B cell (primary cell): ENCODE data around the gene CCDC60.

ENCODE experiments used
- EZH2 ChIP-seq: IDR thresholded peaks from 2 replicates; pipeline ENCODE4 v1.6.1; 2012; ENCODE audit warnings: borderline replicate concordance, low read depth, mild to moderate bottlenecking, moderate library complexity, low read length; ENCODE audit not compliant: insufficient read depth, poor library complexity, severe bottlenecking
- TF ChIP-seq, protein P1 (sequence below): fragments of 200-600 bp; IDR thresholded peaks from one replicate; pipeline ENCODE4 v1.8.0; 2022; ENCODE audit warnings: antibody characterized with exemption, mild to moderate bottlenecking

DNA sequence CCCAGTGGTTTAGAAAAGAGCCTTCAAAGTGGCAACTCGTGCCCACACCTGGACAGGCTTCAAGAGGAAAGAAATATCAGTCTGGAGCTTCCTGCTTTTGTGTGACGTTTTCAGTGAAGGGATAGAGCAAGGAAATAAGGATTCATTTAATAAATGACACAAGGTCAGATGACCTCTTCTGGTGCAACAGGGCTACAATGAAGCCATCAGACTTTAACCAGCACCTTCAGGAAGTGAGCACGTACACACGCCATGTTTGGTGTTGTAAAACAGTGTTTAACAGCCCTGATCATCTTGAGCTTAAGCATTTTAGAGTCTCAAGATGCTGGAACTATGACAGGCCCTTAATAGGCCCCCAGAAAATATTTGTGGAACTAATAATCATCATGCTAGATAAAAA lies 59.1 kb downstream of the CCDC60 start:
- TF ChIP-seq, protein P1, sequence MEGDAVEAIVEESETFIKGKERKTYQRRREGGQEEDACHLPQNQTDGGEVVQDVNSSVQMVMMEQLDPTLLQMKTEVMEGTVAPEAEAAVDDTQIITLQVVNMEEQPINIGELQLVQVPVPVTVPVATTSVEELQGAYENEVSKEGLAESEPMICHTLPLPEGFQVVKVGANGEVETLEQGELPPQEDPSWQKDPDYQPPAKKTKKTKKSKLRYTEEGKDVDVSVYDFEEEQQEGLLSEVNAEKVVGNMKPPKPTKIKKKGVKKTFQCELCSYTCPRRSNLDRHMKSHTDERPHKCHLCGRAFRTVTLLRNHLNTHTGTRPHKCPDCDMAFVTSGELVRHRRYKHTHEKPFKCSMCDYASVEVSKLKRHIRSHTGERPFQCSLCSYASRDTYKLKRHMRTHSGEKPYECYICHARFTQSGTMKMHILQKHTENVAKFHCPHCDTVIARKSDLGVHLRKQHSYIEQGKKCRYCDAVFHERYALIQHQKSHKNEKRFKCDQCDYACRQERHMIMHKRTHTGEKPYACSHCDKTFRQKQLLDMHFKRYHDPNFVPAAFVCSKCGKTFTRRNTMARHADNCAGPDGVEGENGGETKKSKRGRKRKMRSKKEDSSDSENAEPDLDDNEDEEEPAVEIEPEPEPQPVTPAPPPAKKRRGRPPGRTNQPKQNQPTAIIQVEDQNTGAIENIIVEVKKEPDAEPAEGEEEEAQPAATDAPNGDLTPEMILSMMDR: no peak
- TF ChIP-seq EZH2: no peak
